Right lobe of liver (tissue), 6 donors: ENCODE data around the gene AFAP1. TPM values are rescaled to one million over a fixed set of nuclear protein-coding genes. Genes with fewer than 3 reads are reported as not detected.
A peak's percentile ranks its signal among the peaks of the same experiment; 100 is the strongest.

Experiments used
- ATAC-seq, 4 donors: fragments of 200-7000 bp; cut with Tn5 transposase; one replicate each; pipeline ENCODE4 v1.9.1; 2020; ENCODE audit warnings: mild to moderate bottlenecking in 4 of 4, moderate library complexity in 4 of 4
- DNase-seq, 3 donors: peaks; one replicate each; pipeline ENCODE4 v3.0.0-alpha.2; 2020
- H3K27ac ChIP-seq, 3 donors: fragments of 200-600 bp; one replicate each; pipeline ENCODE4 v1.8.0; 2022
- H3K27me3 ChIP-seq, 2 donors: fragments of 200-600 bp; one replicate each; pipeline ENCODE4 v1.8.0; 2022
- H3K36me3 ChIP-seq, 4 donors: fragments of 200-600 bp; sonication (generic) in 1 of 4; one replicate each; pipeline versions ENCODE4 v1.5.1 to v1.8.0; 2017 to 2022; ENCODE audit warnings: control low read depth in 1 of 4
- H3K4me1 ChIP-seq, 4 donors: fragments of 200-600 bp; sonication (generic) in 1 of 4; one replicate each; pipeline versions ENCODE4 v1.5.1 to v1.8.0; 2017 to 2022; ENCODE audit warnings: control low read depth in 1 of 4
- H3K4me3 ChIP-seq, 3 donors: fragments of 200-600 bp; one replicate each; pipeline ENCODE4 v1.8.0; 2022
- H3K9me3 ChIP-seq, 4 donors: fragments of 200-600 bp; sonication (generic) in 1 of 4; one replicate each; pipeline versions ENCODE4 v1.5.1 to v1.8.0; 2017 to 2022; ENCODE audit warnings: control low read depth in 1 of 4
- POLR2A ChIP-seq: fragments of 450-650 bp; IDR thresholded peaks from one replicate; pipeline ENCODE4 v1.6.1; 2017; ENCODE audit warnings: antibody characterized with exemption, mild to moderate bottlenecking
- WGBS: methylation state at CpG from one replicate; pipeline ENCODE4 v1.1.6; 2018; ENCODE audit warnings: low coverage, low lambda C conversion rate; ENCODE audit not compliant: insufficient coverage; ENCODE audit errors: missing lambda C conversion rate; 5-methylcytosine and 5-hydroxymethylcytosine counted together
- intact Hi-C, 2 donors: fragments of 100-400 bp; cut with DNase I; formaldehyde crosslinking; loops; one replicate each; pipeline versions ENCODE4 v1.11.2 to v1.14.1; 2022
- total RNA-seq, 6 experiments: library from RNA; depleted of rRNA in 2 of 6; stranded (reverse); fragments of >200 nt in 2 of 6; fragmentation: NEBNext Ultra II Directional in 3 of 6; extraction: Animal tissue kit (Norgen Biotek cat#: 25700) in 3 of 6; gene quantifications; one replicate each; pipeline versions ENCODE4 v1.1.0 to v1.2.4, GENCODE V29; 2016 to 2023
- TF ChIP-seq, protein P1 (sequence below), 4 donors: fragments of 200-600 bp in 3 of 4; fragments of 450-650 bp in 1 of 4; IDR thresholded peaks; one replicate each; pipeline versions ENCODE4 v1.5.1 to v1.8.0; 2016 to 2022; ENCODE audit warnings: antibody characterized with exemption in 4 of 4, mild to moderate bottlenecking in 2 of 4
- donor health status: DM: no; HTN: yes; CAD: no.
- donor health status: DM: no; HTN: no; CAD: no.
- donor health status: DM: no; HTN: no; CAD: no.
- donor health status: DM: no; HTN: yes; CAD: no.
- donor health status: DM: no; HTN: yes; CAD: no.

Gene AFAP1
- total RNA-seq, 6 experiments from 2014 or later = 0.95 to 3.1 (median 1.9) TPM

- TF ChIP-seq, protein P1, sequence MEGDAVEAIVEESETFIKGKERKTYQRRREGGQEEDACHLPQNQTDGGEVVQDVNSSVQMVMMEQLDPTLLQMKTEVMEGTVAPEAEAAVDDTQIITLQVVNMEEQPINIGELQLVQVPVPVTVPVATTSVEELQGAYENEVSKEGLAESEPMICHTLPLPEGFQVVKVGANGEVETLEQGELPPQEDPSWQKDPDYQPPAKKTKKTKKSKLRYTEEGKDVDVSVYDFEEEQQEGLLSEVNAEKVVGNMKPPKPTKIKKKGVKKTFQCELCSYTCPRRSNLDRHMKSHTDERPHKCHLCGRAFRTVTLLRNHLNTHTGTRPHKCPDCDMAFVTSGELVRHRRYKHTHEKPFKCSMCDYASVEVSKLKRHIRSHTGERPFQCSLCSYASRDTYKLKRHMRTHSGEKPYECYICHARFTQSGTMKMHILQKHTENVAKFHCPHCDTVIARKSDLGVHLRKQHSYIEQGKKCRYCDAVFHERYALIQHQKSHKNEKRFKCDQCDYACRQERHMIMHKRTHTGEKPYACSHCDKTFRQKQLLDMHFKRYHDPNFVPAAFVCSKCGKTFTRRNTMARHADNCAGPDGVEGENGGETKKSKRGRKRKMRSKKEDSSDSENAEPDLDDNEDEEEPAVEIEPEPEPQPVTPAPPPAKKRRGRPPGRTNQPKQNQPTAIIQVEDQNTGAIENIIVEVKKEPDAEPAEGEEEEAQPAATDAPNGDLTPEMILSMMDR (IDR thresholded peaks at IDR 0.05) = no peak
- TF ChIP-seq POLR2A = no peak
- Histone ChIP-seq H3K27me3 (no peaks in the 10 kb centered on the region), H3K36me3 (no peaks in the 10 kb centered on the region), H3K27ac (no peak overlapping the region), H3K4me3 (no peak overlapping the region), H3K4me1 (no peaks in the 10 kb centered on the region), H3K9me3 (no peaks in the 10 kb centered on the region)
- WGBS = 80% methylated on average over 4 of the region's 31 CpGs
- ATAC-seq (no peak), DNase-seq (peak in 1 of 3 donors; percentile 42)
- intact Hi-C loops = no loop called here
Observed at GRCh38 chr4:7736436-7737267, 203.0 kb downstream of the AFAP1 start.

- Histone ChIP-seq H3K4me1 (no peaks in the 10 kb centered on the region), H3K27ac (no peak overlapping the region), H3K36me3 (no peaks in the 10 kb centered on the region), H3K9me3 (no peaks in the 10 kb centered on the region), H3K4me3 (no peak overlapping the region), H3K27me3 (no peaks in the 10 kb centered on the region)
- TF ChIP-seq, protein P1 (IDR thresholded peaks at IDR 0.05) = no peak
- TF ChIP-seq POLR2A = no peak
- intact Hi-C loops = no loop called here
- WGBS = no CpG with 5 or more reads among the region's 8 CpGs
- ATAC-seq (no peak), DNase-seq (no peak)
Observed at GRCh38 chr4:7735961-7736360, 203.7 kb downstream of the AFAP1 start.

- WGBS = 81% methylated on average over 5 of the region's 5 CpGs
- Histone ChIP-seq H3K36me3 (no peaks in the 10 kb centered on the region), H3K4me3 (no peak overlapping the region), H3K9me3 (no peaks in the 10 kb centered on the region), H3K27me3 (no peaks in the 10 kb centered on the region), H3K27ac (no peak overlapping the region), H3K4me1 (no peaks in the 10 kb centered on the region)
- no peak for DNase-seq
- intact Hi-C loops = no loop called here
- ATAC-seq = no peak
- TF ChIP-seq, protein P1 (IDR thresholded peaks at IDR 0.05) = no peak
- no peak for TF ChIP-seq POLR2A
Observed at GRCh38 chr4:7735395-7735794, 204.3 kb downstream of the AFAP1 start.

DNA sequence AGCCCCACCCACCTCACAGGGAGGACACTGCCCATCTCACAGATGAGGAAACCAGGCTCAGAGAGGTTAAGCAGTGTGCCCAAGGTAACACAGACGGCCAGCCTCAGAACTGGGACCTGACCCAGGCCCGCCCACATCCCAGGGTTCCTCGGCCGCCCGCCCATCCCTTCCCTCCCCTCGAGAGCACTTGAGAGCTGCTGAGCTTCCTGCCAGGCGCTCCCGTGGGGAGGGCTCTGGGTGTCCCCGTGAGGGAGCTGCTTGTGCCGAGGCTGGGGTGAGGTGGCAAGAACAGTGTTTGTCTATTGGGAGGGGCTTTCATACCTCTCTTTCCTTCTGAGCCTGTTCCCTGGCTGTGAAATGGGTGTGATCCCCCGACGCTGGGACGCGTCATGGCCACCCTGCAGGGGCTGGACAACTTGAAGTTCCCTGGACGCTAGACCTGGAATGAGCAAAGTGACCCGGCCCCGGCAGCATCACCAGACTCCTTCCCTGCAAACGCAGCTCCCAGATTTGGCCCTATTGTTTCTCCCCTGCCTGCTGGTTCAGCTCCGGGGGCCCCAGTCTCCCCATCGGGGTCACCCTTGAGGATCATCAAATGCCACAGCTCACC is 204.9 kb downstream of the AFAP1 start:
- DNase-seq (no peak), ATAC-seq (no peak)
- 79% methylated on average over 7 of the region's 20 CpGs for WGBS
- no peaks in the 10 kb centered on the region for H3K9me3 ChIP-seq
- no peak overlapping the region for H3K27ac ChIP-seq
- H3K27me3 ChIP-seq = no peaks in the 10 kb centered on the region
- TF ChIP-seq, protein P1 (IDR thresholded peaks at IDR 0.05) = no peak
- TF ChIP-seq POLR2A = no peak
- intact Hi-C loops = no loop called here
- H3K4me3 ChIP-seq = no peak overlapping the region
- no peaks in the 10 kb centered on the region for H3K36me3 ChIP-seq
- no peaks in the 10 kb centered on the region for H3K4me1 ChIP-seq
